Ishikawa (cell line): ENCODE measurements around the gene CD83.

Experiments
- CEBPB ChIP-seq: IDR thresholded peaks from 2 replicates; pipeline ENCODE4 v1.6.1; 2012
- CREB1 ChIP-seq: IDR thresholded peaks from 2 replicates; pipeline ENCODE4 v1.6.1; 2012; ENCODE audit warnings: low read depth
- EGR1 ChIP-seq: IDR thresholded peaks from 2 replicates; pipeline ENCODE4 v1.6.1; 2012
- EP300 ChIP-seq: IDR thresholded peaks from 2 replicates; pipeline ENCODE4 v1.6.1; 2012; ENCODE audit warnings: borderline replicate concordance
- FOXM1 ChIP-seq: IDR thresholded peaks from 2 replicates; pipeline ENCODE4 v1.6.1; 2012; ENCODE audit warnings: low read depth, borderline replicate concordance
- NFIC ChIP-seq: IDR thresholded peaks from 2 replicates; pipeline ENCODE4 v1.6.1; 2012
- RAD21 ChIP-seq: IDR thresholded peaks from 2 replicates; pipeline ENCODE4 v1.6.1; 2012; ENCODE audit warnings: low read depth
- TAF1 ChIP-seq: IDR thresholded peaks from 2 replicates; pipeline ENCODE4 v1.6.1; 2012; ENCODE audit warnings: low read depth, mild to moderate bottlenecking
- TCF12 ChIP-seq: IDR thresholded peaks from 2 replicates; pipeline ENCODE4 v1.6.1; 2012; ENCODE audit warnings: low read depth
- TEAD4 ChIP-seq: IDR thresholded peaks from 2 replicates; pipeline ENCODE4 v1.6.1; 2012
- YY1 ChIP-seq: IDR thresholded peaks from 2 replicates; pipeline ENCODE4 v1.6.1; 2012; ENCODE audit warnings: low read depth
- ZBTB7A ChIP-seq: IDR thresholded peaks from 2 replicates; pipeline ENCODE4 v1.6.1; 2012; ENCODE audit warnings: low read depth
- TF ChIP-seq, protein P1 (sequence below): IDR thresholded peaks from 2 replicates; pipeline ENCODE4 v1.6.1; 2012
- TF ChIP-seq, protein P2 (sequence below): IDR thresholded peaks from 2 replicates; pipeline ENCODE4 v1.6.1; 2012
- TF ChIP-seq, protein P3 (sequence below): IDR thresholded peaks from 2 replicates; pipeline ENCODE4 v1.6.1; 2012; ENCODE audit warnings: low read depth, mild to moderate bottlenecking

Gene CD83

DNA sequence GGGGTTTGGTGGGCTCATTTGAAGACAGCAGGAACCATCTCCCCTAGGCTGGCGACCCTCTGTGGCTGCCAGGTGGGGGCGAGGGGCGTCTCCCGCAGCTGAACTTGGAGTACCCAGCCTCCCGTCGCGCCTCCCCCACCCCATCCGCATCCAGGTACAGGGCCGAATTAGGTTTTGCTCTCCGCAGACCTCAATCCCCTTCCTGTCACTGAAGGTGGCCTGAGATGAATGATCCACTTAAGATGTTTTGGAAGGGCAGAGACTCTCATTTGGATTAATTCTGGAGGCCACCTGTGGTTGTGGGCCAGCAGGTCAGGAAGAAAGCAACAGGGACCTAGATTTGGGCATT lies 493 bp downstream of the CD83 start:
- TF ChIP-seq CREB1 (no peak), ZBTB7A (no peak), NFIC (no peak), EP300 (no peak), TCF12 (no peak), FOXM1 (no peak), TAF1 (no peak), EGR1 (no peak), TEAD4 (no peak), CEBPB (no peak), YY1 (no peak)
- TF ChIP-seq, protein P1, sequence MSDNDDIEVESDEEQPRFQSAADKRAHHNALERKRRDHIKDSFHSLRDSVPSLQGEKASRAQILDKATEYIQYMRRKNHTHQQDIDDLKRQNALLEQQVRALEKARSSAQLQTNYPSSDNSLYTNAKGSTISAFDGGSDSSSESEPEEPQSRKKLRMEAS: no peak
- TF ChIP-seq, protein P2, sequence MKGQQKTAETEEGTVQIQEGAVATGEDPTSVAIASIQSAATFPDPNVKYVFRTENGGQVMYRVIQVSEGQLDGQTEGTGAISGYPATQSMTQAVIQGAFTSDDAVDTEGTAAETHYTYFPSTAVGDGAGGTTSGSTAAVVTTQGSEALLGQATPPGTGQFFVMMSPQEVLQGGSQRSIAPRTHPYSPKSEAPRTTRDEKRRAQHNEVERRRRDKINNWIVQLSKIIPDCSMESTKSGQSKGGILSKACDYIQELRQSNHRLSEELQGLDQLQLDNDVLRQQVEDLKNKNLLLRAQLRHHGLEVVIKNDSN: no peak

DNA sequence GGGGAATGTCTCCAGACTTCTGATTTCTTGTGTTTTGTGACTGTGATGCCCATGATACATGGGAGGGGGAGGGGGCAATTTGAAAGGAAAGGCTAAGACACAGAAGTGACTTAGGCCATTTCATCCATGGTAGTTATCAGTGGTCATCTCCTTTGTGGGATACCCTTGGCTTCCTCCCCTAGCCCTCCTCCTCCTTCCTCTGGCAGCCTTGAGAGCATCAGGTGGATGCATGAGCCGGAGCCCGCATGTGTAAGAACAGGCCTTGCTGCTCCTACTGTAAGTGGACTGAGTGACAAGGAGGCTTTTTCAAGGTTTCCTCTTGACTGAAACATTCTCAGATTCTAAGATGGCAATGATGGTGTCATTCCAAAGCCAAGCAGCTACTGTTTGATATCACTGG lies 874 bp downstream of the CD83 start:
- no peak for TF ChIP-seq TCF12
- TF ChIP-seq TAF1: no peak

DNA sequence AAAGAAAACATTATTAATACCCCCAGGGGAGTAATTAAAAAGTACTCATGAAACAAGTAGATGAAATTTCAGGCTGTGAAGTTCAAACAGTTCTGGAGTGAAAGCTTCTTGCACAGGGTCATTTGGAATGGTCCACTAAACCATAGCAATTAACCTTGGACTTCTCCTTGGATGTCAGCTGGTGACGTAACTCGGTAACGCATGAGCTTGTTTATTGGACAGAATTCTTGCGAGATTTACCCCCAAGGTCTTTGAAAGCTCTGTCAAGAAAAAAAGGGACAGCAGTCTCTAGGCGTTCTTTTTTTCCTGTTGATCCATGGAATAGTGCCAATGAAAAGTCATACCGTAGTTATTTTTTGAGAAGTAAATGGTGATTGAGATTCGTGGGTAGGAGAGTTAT lies 2.2 kb downstream of the CD83 start:
- TF ChIP-seq CREB1 (no peak), EGR1 (no peak), EP300 (no peak)
- TF ChIP-seq, protein P1: no peak

DNA sequence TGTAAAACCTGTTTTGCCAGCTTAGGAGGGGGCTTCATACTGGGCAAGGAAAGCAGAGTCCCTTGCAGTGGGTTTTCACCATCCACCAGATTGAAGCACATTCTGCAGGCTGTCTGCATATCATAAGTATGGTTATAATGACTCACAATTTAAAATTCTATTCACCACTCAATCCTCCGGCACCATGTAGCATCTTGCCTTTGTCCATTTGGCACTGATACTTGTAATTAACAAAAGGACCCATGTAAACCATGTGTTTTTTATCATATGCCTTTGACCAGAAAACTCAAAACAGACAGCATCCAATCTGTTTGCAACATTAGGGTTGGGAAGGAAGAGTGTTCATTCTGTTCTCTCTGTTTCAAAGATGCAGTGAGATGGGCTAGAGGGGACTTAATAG lies 3.0 kb downstream of the CD83 start:
- TF ChIP-seq YY1 (no peak), TEAD4 (no peak), FOXM1 (no peak), TAF1 (no peak), TCF12 (no peak), NFIC (no peak)
- TF ChIP-seq, protein P3, sequence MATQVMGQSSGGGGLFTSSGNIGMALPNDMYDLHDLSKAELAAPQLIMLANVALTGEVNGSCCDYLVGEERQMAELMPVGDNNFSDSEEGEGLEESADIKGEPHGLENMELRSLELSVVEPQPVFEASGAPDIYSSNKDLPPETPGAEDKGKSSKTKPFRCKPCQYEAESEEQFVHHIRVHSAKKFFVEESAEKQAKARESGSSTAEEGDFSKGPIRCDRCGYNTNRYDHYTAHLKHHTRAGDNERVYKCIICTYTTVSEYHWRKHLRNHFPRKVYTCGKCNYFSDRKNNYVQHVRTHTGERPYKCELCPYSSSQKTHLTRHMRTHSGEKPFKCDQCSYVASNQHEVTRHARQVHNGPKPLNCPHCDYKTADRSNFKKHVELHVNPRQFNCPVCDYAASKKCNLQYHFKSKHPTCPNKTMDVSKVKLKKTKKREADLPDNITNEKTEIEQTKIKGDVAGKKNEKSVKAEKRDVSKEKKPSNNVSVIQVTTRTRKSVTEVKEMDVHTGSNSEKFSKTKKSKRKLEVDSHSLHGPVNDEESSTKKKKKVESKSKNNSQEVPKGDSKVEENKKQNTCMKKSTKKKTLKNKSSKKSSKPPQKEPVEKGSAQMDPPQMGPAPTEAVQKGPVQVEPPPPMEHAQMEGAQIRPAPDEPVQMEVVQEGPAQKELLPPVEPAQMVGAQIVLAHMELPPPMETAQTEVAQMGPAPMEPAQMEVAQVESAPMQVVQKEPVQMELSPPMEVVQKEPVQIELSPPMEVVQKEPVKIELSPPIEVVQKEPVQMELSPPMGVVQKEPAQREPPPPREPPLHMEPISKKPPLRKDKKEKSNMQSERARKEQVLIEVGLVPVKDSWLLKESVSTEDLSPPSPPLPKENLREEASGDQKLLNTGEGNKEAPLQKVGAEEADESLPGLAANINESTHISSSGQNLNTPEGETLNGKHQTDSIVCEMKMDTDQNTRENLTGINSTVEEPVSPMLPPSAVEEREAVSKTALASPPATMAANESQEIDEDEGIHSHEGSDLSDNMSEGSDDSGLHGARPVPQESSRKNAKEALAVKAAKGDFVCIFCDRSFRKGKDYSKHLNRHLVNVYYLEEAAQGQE: no peak

DNA sequence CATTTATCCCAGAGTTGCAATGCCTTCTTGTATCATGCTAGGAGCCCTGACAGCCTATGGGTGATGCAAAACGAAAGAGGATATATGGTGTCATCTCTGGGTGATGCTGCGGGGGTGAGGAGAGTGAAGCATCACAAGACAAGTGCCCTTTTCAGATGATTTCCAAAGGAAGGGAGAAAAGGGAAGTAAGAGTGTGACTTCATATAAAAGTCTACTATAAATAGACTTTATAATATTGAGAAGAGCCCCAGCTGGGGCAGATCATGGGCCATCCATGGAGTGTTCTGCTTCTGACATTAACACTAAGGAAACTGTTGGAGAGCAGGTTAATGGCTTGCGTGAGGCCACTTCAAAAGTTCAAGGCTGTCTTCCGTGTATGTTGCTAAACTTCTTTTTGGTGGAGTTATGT lies 4.4 kb downstream of the CD83 start:
- no peak for TF ChIP-seq TCF12
- no peak for TF ChIP-seq TEAD4
- no peak for TF ChIP-seq EGR1
- no peak for TF ChIP-seq RAD21
- no peak for TF ChIP-seq TAF1
- TF ChIP-seq, protein P1: no peak
- TF ChIP-seq ZBTB7A: no peak
- TF ChIP-seq, protein P3: no peak
- TF ChIP-seq CEBPB: no peak
- no peak for TF ChIP-seq CREB1
- no peak for TF ChIP-seq EP300
- TF ChIP-seq YY1: no peak
- TF ChIP-seq, protein P2: no peak
- TF ChIP-seq FOXM1: no peak
- TF ChIP-seq NFIC: no peak

DNA sequence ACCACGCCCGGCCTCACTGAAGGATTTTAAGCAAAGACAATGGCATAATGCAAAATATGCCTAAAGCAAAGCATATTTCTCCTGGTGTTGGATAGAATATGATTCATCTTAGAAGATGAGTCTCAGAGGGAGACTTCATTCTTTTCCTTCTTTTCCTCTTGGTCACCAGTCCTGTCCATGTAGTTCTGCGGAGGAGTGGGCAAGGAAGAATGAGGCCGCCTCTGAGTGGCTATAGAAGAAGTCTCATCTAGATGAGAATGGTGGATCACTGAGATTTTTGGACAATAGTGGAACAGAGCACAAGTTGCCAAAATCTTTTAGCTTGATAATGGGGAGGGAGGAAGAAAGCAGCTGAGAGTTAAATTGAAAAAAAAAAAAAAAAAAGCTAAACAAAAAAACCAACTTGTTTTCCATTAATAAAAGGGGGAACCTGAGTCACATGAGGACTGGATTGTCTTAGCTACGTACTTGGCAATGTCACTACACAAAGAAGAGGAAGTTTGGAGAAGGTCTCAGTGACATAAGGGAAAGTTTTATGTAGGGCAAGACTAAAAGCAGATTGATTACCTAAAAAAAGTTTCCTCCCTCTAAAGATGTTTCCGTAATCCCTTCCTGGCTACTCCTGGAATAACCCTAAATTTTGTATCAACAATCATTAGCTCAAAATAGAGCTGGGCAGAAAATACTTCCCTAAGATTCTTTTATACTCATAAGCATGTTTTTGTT lies 6.0 kb downstream of the CD83 start:
- TF ChIP-seq, protein P1: no peak
- no peak for TF ChIP-seq YY1
- TF ChIP-seq FOXM1: no peak
- TF ChIP-seq CEBPB: no peak
- no peak for TF ChIP-seq EP300
- TF ChIP-seq NFIC: no peak
- TF ChIP-seq CREB1: no peak
- no peak for TF ChIP-seq EGR1
